ENCODE measurements around the gene AMIGO3. TPM values are rescaled to one million over a fixed set of nuclear protein-coding genes. Genes with fewer than 3 reads are reported as not detected.
A peak's percentile ranks its signal among the peaks of the same experiment; 100 is the strongest.
"Not testable (repeated sequence)": the region's sequence is repeated elsewhere in the genome, so short reads cannot be mapped to it uniquely, and the experiment has no call there.

Gene AMIGO3
- total RNA-seq, 2 experiments from 2014 or later: 0.23 to 0.28 TPM

DNA sequence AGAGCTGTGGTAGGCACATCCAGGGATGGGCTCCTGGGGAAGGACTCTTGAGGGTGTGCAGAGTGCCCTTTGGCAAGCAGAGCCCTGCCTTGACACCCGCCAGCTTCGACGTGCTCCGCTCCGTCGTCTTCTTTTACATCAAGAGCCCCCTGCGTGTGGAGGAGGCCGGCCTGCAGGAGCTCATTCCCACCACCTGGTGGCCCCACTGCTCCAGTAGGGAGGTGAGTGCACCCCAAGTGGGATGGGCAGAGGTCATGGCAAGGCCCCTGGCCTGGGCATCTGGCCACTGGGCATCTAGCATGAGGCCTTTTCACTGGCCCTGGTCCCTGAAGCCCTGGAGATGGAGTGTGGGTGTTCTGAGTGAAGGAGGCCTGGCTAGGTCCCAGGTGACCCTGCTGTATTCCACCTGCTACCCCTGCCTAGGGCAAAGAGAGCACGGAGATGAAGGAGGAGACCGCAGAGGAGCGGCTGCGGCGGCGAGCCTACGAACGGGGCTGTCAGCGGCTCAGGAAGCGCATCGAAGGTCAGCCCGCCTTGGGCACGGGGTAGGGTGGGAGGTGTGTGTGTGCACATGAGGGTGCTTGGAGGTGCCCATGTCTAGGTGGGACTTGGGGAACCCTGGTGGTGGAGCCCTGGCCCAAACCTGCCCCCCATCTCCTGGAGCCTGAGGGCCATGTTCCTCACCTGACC is 18.0 kb downstream of the AMIGO3 start:
- POLR2A ChIA-PET: interaction anchor here (0.7 to 1.7 kb wide), 3 partner anchors 17 to 102 kb away, joined by 3 to 6 read pairs (median 3); partner anchors contain the start of genes AMIGO3, GMPPB and INKA1
- CTCF ChIA-PET: interaction anchor here (0.6 to 3.3 kb wide), 7 partner anchors 101 to 590 kb away, joined by 3 to 21 read pairs (median 3); partner anchors contain the start of gene INKA1
- no peak overlapping the region for H3K4me3 Mint-ChIP-seq

DNA sequence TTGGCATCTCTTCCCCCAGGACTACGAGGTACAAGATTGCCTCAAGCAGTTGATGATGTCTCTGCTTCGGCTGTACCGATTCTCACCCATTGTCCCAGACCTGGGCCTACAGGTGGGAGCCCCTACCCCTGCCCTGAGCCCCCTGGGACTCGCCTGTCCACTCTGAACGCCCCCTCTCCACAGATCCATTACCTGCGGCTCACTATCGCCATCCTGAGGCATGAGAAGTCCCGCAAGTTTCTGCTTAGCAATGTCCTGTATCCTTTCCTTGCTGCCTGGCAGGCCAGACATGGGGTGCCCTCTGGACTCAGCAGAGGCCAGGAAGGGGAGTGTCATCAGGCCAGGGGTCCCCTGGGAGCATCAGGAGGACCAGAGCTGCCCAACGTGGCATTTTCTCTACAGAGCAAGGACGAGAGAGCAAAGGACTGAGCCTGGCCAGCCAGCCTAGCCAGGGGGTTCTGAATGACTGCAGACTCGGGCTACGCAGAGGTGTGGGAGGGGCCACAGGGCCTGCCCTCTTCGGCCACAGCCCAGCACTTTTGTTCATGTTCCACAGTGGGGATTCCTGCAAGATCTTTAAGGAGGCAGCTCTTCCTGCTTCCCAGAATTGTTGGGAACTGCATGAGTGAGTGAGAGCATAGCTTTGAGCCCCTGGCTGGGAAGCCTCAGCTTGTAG is 18.9 kb downstream of the AMIGO3 start:
- ChIA-PET CTCF (interaction anchor here (0.6 to 3.3 kb wide), 6 partner anchors 102 to 591 kb away, joined by 3 to 21 read pairs (median 3); partner anchors contain the start of gene INKA1), POLR2A (interaction anchor here (0.7 to 1.7 kb wide), 3 partner anchors 18 to 103 kb away, joined by 3 to 6 read pairs (median 3); partner anchors contain the start of genes AMIGO3, GMPPB and INKA1)

More for the DNA sequence above, 18.0 kb downstream of the AMIGO3 start:
- Mint-ChIP-seq H3K27ac (no peak overlapping the region), H3K4me1 (no peaks in the 10 kb centered on the region), H3K9me3 (no peaks in the 10 kb centered on the region), H3K27me3 (no peaks in the 10 kb centered on the region), H3K36me3 (ENCODE audit: low read depth) (peaks cover 7% of the 10 kb centered on the region)
- no peak for DNase-seq

DNA sequence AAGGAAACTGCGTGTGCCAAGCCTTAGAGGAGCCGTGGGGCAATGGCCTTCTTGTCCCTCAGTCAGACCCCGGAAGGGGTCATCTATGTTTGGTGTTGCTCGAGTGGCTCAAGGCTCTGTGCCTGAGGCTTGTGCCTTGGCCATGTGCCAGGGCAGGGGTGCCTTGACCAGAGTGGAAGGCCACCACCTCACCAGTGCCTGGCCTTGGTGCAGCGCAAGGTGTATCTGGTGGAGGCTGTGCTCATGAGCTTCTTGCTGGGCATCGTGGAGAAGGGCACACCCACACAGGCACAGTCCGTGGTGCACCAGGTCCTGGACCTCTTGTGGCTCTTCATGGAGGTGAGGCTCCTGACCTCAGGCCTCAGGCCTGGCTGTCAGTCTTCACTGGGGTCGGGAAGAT is 19.5 kb downstream of the AMIGO3 start:
- ChIA-PET CTCF (no interaction called here), POLR2A (interaction anchor here (1.7 kb wide), 1 partner anchor 19 kb away, joined by 6 read pairs; the partner anchor contains the start of gene AMIGO3)
- Mint-ChIP-seq H3K4me3 (no peak overlapping the region), H3K27ac (no peak overlapping the region), H3K9me3 (no peaks in the 10 kb centered on the region), H3K4me1 (no peaks in the 10 kb centered on the region), H3K36me3 (ENCODE audit: low read depth) (peaks cover 7% of the 10 kb centered on the region), H3K27me3 (no peaks in the 10 kb centered on the region)
- no peak for DNase-seq

More for the DNA sequence above, 18.9 kb downstream of the AMIGO3 start:
- Mint-ChIP-seq H3K9me3 (no peaks in the 10 kb centered on the region), H3K27me3 (no peaks in the 10 kb centered on the region), H3K4me3 (no peak overlapping the region), H3K4me1 (no peaks in the 10 kb centered on the region), H3K27ac (no peak overlapping the region), H3K36me3 (ENCODE audit: low read depth) (peaks cover 7% of the 10 kb centered on the region)
- no peak for DNase-seq

DNA sequence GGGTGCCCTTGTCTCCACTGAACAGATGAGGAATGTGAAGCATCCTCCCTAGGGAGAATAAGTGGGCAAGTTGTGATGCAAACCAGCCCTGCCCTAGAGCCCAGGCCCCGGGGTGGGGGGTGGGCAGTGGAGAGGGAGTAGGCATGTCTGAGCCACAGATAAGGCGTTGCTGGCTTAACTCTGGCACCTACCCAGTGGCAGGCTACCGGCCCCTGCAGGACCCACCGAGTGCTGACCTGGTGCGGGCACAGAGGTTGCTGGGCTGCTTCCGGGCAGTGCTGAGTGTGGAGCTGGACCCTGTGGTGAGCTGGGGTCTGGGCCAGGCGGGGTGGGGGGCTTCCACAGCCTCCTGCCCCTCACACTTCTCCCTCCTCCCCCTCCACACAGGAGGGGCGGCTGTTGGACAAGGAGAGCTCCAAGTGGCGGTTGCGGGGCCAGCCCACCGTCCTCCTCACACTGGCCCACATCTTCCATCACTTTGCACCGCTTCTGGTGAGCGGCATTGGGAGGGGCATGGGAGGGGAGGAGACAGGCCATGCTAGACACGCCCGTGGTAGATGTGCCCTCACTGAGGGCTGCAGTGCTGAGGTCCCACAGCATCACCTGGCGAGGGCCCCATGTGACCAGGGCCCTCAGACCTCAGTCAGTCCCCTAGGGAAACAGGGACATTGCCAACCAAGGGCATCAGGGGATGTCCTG is 20.1 kb downstream of the AMIGO3 start:
- ChIA-PET CTCF (no interaction called here), POLR2A (no interaction called here)
- H3K27me3 Mint-ChIP-seq: no peaks in the 10 kb centered on the region

DNA sequence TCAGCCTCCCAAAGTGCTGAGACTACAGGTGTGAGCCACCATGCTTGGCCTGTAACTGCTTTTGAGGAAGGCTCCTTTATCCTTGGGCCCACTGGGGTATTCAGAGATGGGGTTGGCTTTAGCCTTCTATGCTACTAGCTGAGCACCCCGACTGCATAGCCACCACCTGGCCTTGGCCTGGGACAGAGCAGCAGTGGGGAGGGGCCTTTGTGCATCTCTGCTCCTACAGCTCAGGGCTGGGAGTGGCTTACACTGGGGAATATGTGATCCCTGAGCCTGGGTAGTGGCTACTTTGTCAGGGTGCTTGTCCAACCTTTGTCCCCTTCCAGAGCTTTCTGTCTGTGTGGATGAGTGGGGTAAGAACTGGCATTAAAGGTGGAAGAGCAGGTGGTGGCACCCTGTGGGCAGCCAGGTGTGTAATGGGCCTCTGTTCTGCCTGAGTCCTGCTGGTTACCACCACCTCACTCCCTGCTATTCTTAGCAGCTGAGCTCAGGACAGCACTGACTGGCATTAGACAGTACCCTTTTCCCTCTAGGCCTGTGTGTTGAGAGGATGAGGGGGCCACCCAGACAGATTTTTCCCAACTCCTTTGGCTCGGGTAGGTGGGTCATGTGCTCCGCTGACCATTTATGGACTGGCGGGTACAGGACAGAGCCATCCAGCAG is 24.0 kb downstream of the AMIGO3 start:
- H3K4me1 Mint-ChIP-seq; CTCF ChIA-PET; H3K27ac Mint-ChIP-seq; H3K9me3 Mint-ChIP-seq; H3K27me3 Mint-ChIP-seq; H3K4me3 Mint-ChIP-seq; DNase-seq; H3K36me3 Mint-ChIP-seq (ENCODE audit: low read depth): not testable (repeated sequence)
- POLR2A ChIA-PET: interaction anchor here (0.6 kb wide), 1 partner anchor 540 kb away, joined by 3 read pairs; no protein-coding TSS in a partner anchor

More for the DNA sequence above, 20.1 kb downstream of the AMIGO3 start:
- Mint-ChIP-seq H3K36me3 (ENCODE audit: low read depth) (peaks cover 7% of the 10 kb centered on the region), H3K4me1 (no peaks in the 10 kb centered on the region), H3K27ac (no peak overlapping the region), H3K9me3 (no peaks in the 10 kb centered on the region), H3K4me3 (no peak overlapping the region)
- DNase-seq: no peak

DNA sequence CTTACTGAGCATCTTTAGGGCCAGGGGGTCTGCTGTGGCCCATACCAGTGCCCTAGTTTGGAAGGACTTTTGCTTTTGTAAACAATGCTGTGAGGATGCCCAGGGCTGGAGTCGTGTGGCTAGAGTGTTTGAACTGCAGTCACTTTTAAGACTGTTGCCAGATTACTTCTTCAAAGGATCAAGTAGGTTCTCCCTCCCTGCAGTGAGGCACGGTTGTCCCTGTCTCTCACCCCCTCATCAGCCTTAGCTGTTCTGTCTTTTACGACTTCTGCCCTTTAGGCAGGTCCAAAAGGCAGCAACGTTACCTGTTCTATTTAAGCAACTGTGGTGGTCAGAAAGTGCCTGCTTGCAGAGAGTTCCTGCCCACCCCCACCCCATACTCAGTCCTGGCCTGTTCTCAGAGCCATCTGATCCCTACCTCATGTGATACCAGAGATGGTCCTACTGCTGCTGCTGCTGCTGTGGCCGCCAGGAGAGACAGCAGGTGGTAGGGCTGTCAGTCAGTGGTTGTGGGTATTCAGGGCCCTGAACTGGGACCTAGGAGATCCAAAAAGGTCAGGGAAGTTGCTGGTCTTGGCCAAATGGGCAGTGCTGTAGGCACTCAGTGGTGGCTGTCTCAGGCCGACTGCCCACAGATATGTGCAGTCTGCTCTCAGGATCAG is 24.9 kb downstream of the AMIGO3 start:
- H3K27ac Mint-ChIP-seq; H3K9me3 Mint-ChIP-seq; H3K4me3 Mint-ChIP-seq; DNase-seq; POLR2A ChIA-PET; CTCF ChIA-PET; H3K36me3 Mint-ChIP-seq (ENCODE audit: low read depth); H3K27me3 Mint-ChIP-seq: not testable (repeated sequence)
- peaks cover 17% of the 10 kb centered on the region for H3K4me1 Mint-ChIP-seq

DNA sequence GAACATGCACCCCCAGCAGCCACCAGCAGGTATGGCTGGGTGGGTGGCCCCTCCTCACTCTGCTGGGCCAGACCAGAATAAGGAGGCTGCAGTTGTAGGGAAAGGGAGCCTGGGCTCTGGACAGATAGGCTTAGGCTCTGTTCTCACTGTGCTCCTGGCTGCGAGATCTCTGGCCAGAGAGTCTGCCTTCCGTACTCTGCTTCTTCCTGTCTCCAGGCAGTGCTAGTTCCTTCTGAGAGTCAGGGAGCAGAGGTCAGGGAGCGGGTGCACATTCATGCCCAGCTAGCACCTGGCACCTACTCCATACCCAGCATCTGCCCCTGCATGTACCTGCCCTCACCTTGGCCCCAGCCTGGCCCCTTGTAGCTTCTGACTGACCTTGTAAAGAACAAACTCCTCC is 28.0 kb downstream of the AMIGO3 start:
- CTCF ChIA-PET; H3K27ac Mint-ChIP-seq; H3K36me3 Mint-ChIP-seq (ENCODE audit: low read depth); DNase-seq; POLR2A ChIA-PET; H3K27me3 Mint-ChIP-seq; H3K9me3 Mint-ChIP-seq: not testable (repeated sequence)
- H3K4me1 Mint-ChIP-seq: peaks cover 28% of the 10 kb centered on the region
- peak overlapping the region; percentile 97 for H3K4me3 Mint-ChIP-seq

DNA sequence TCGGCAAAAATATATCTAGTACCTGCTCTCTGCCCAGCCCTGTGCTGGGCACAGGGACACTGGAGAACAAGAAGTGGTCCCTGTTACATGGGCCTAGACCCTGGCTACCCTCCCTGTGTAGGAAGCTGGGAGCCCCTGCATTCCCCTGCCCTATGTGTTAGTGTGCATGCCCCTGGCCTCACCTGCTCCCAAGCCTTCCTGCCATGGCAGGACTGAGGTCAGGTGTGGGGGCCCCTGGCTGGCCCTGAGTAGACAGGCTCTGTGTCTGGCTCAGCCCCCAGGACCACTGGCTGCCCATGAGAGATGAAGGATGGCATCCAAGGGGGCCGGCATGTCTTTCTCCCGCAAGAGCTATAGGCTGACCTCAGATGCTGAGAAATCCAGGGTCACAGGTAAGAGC is 28.6 kb downstream of the AMIGO3 start:
- POLR2A ChIA-PET: not testable (repeated sequence)

DNA sequence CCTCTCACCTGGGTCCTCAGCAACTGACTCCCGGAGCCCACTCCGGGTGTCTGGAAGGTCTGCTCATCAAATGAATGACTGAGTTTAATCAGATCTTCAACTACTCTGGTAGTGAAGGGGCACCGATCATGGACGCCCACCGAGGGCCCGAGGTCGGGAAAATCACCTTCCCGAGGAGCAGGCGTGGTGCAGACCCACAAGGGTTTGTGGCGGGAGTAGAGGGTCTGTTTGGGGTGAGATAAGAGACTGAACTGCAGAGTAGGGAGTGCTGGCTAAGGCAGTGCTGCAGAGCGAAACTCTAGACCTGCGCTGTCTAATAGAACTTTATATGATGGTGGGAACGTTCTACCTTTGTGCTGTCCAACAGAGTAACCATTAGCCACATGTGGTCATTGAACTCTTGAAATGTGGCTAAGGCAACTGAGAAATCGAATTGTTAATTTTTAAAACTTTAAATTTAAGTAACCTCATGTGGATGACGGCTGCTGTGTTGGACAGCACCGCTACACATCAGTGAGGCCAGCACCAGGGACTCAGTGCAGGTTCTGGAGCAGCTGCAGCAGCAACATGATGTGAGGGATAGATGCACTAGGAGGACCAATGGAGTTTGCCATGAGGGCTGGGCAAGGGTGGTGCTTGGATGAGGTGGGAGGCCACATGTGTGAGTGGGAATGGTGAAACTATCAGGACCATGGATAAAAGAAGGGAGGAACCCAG is 29.4 kb downstream of the AMIGO3 start:
- peak overlapping the region; percentile 97 for H3K4me3 Mint-ChIP-seq
- H3K27ac Mint-ChIP-seq: peak overlapping the region; percentile 87
- ChIA-PET POLR2A (interaction anchor here (0.6 to 1.2 kb wide), 3 partner anchors 34 to 150 kb away, joined by 3 to 6 read pairs (median 3); no protein-coding TSS in a partner anchor), CTCF (interaction anchor here (0.8 kb wide), 1 partner anchor 78 kb away, joined by 3 read pairs; no protein-coding TSS in a partner anchor)
- H3K9me3 Mint-ChIP-seq; DNase-seq; H3K36me3 Mint-ChIP-seq (ENCODE audit: low read depth): not testable (repeated sequence)
- H3K27me3 Mint-ChIP-seq: peaks cover 12% of the 10 kb centered on the region
- H3K4me1 Mint-ChIP-seq: peaks cover 33% of the 10 kb centered on the region

More for the DNA sequence above, 28.6 kb downstream of the AMIGO3 start:
- DNase-seq; H3K27ac Mint-ChIP-seq; H3K36me3 Mint-ChIP-seq (ENCODE audit: low read depth); CTCF ChIA-PET; H3K9me3 Mint-ChIP-seq; H3K27me3 Mint-ChIP-seq: not testable (repeated sequence)
- Mint-ChIP-seq H3K4me3 (peak overlapping the region; percentile 97), H3K4me1 (peaks cover 30% of the 10 kb centered on the region)

DNA sequence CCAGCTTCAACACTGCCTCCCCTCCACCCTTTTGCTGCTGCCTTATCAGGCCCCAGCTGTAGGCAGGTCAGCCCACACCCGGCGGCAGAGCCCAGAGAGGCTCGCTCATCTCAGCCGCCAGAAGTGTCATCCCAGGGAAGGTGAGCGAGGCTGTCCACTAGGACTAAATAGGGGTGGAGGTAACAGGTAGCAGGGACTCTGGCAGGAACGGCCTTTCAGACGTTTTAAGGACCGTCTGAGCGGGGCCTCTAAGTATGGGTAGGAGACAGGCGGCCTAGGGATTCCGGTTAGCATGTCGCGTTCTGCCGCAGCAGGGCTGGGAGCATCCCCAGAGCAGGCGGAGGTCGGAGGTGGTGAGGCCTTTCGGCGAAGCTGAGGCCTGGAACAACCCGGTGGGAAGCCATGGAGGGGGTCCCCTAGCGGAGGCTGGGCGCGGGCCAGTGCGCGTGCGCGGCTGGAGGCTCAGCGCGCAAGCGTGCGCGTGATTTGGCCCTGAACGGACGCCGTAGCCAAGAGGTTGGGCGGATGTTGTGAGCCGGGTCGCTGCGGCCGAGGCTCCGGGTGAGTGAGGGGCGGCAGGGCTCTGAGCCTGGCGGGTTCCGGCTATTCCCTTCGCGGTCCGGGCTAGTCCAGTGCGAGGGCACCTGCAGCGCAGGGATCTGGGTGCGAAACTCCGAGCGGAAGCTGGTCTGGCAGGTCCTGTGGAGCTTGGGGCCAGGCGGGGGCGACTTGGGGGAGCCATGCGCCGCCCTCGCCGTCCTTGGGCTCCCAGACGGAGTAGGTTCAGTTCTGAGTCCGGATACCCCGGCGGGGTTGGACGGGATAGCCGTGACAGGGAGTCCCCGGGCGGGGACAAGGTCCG is 30.2 kb downstream of the AMIGO3 start, which contains the start of the genes MST1 and RNF123:
Gene MST1, minus strand, starts transcription at position 429 of the 862 bp plus-strand sequence. CDS start 783 bp downstream, outside the sequence.
Gene RNF123, plus strand, starts transcription at position 512 of the 862 bp plus-strand sequence. CDS start 1,609 bp downstream, outside the sequence.
- Mint-ChIP-seq H3K27me3 (peaks cover 12% of the 10 kb centered on the region), H3K27ac (peak within 1 kb of the TSS; percentile 87), H3K9me3 (no peaks in the 10 kb centered on the region), H3K4me1 (peaks cover 33% of the 10 kb centered on the region), H3K36me3 (ENCODE audit: low read depth) (peaks cover 7% of the 10 kb centered on the region), H3K4me3 (peak within 1 kb of the TSS; percentile 97)
- POLR2A ChIA-PET: interaction anchor here (0.6 to 1.2 kb wide), 3 partner anchors 35 to 149 kb away, joined by 3 to 6 read pairs (median 3); no protein-coding TSS in a partner anchor
- CTCF ChIA-PET: interaction anchor here (0.8 kb wide), 1 partner anchor 77 kb away, joined by 3 read pairs; no protein-coding TSS in a partner anchor
- DNase-seq: peak; percentile 93

Data from activated CD4-positive, alpha-beta memory T cell treated with anti-CD3 and anti-CD28 coated beads, Interleukin-2, amount 10 ng/mL, durations not matched to agents 7 days and 5 days (primary cell).